Neural crest cell (in vitro differentiated cells): ENCODE measurements around the gene HOXB4. TPM values are rescaled to one million over a fixed set of nuclear protein-coding genes. Genes with fewer than 3 reads are reported as not detected.

Experiments used
- DNase-seq: peaks from one replicate; pipeline ENCODE4 v3.0.0; 2021; ENCODE audit warnings: low read depth, mixed read lengths, low spot score
- H3K27ac Mint-ChIP-seq: one replicate; pipeline ENCODE4 v1.8.0; 2021; ENCODE audit warnings: mild to moderate bottlenecking, mixed read lengths; ENCODE audit not compliant: unreplicated experiment
- H3K27me3 Mint-ChIP-seq: 2 replicates; pipeline ENCODE4 v1.8.0; 2021; ENCODE audit warnings: low read depth, mild to moderate bottlenecking, mixed read lengths
- H3K36me3 Mint-ChIP-seq: 2 replicates; pipeline ENCODE4 v1.8.0; 2021; ENCODE audit warnings: low read depth, mild to moderate bottlenecking, mixed read lengths
- H3K4me1 Mint-ChIP-seq: 2 replicates; pipeline ENCODE4 v1.8.0; 2021; ENCODE audit warnings: mixed read lengths
- H3K4me3 Mint-ChIP-seq: one replicate; pipeline ENCODE4 v1.8.0; 2021; ENCODE audit warnings: mild to moderate bottlenecking, mixed read lengths
- H3K9me3 Mint-ChIP-seq: 2 replicates; pipeline ENCODE4 v1.8.0; 2021; ENCODE audit warnings: mixed read lengths
- CTCF ChIP-seq: fragments of 200-600 bp; sonication (generic); conservative IDR thresholded peaks from 2 replicates; pipeline ENCODE4 v1.5.0; 2021; ENCODE audit warnings: antibody characterized with exemption, mild to moderate bottlenecking
- total RNA-seq: library from RNA; stranded (reverse); gene quantifications from 2 replicates; pipeline ENCODE4 v1.2.1, GENCODE V29; 2021

The HOXB4 gene
- total RNA-seq, 1 donor from 2014 or later: 5.0 TPM

GRCh38 chr17:48529683-48530009, 48.5 kb downstream of the HOXB4 start:
- no peak for TF ChIP-seq CTCF
- peaks cover 92% of the 10 kb centered on the region for H3K27me3 Mint-ChIP-seq
- peaks cover 52% of the 10 kb centered on the region for H3K4me1 Mint-ChIP-seq
- H3K9me3 Mint-ChIP-seq: no peaks in the 10 kb centered on the region
- H3K4me3 Mint-ChIP-seq: no peak overlapping the region
- H3K27ac Mint-ChIP-seq: no peak overlapping the region
- DNase-seq: no peak
- no peaks in the 10 kb centered on the region for H3K36me3 Mint-ChIP-seq

- H3K4me1 Mint-ChIP-seq: peaks cover 52% of the 10 kb centered on the region
- H3K4me3 Mint-ChIP-seq: peak overlapping the region; percentile 51
- H3K9me3 Mint-ChIP-seq: no peaks in the 10 kb centered on the region
- DNase-seq: no peak
- TF ChIP-seq CTCF: no peak
- peaks cover 93% of the 10 kb centered on the region for H3K27me3 Mint-ChIP-seq
- no peak overlapping the region for H3K27ac Mint-ChIP-seq
- H3K36me3 Mint-ChIP-seq: no peaks in the 10 kb centered on the region
Measured at GRCh38 chr17:48528936-48529682, 49.0 kb downstream of the HOXB4 start.

- TF ChIP-seq CTCF: no peak
- Mint-ChIP-seq H3K9me3 (no peaks in the 10 kb centered on the region), H3K4me3 (peak overlapping the region; percentile 51), H3K36me3 (no peaks in the 10 kb centered on the region), H3K4me1 (peaks cover 50% of the 10 kb centered on the region), H3K27me3 (peaks cover 96% of the 10 kb centered on the region), H3K27ac (no peak overlapping the region)
- no peak for DNase-seq
Measured at GRCh38 chr17:48528153-48528935, 49.8 kb downstream of the HOXB4 start.

- DNase-seq: no peak
- H3K27me3 Mint-ChIP-seq: peaks cover 98% of the 10 kb centered on the region
- no peak overlapping the region for H3K27ac Mint-ChIP-seq
- peaks cover 45% of the 10 kb centered on the region for H3K4me1 Mint-ChIP-seq
- no peaks in the 10 kb centered on the region for H3K9me3 Mint-ChIP-seq
- TF ChIP-seq CTCF: no peak
- no peaks in the 10 kb centered on the region for H3K36me3 Mint-ChIP-seq
- H3K4me3 Mint-ChIP-seq: peak overlapping the region; percentile 43
Measured at GRCh38 chr17:48527547-48527932, 50.6 kb downstream of the HOXB4 start.

- Mint-ChIP-seq H3K27me3 (peaks cover 98% of the 10 kb centered on the region), H3K9me3 (no peaks in the 10 kb centered on the region), H3K4me1 (peaks cover 50% of the 10 kb centered on the region), H3K36me3 (no peaks in the 10 kb centered on the region), H3K4me3 (no peak overlapping the region), H3K27ac (no peak overlapping the region)
- no peak for TF ChIP-seq CTCF
- DNase-seq: no peak
Measured at GRCh38 chr17:48526608-48527546, 51.3 kb downstream of the HOXB4 start.
